ENCODE data around the gene ENTR1. TPM values are rescaled to one million over a fixed set of nuclear protein-coding genes. Genes with fewer than 3 reads are reported as not detected.

The ENTR1 gene, protein sequence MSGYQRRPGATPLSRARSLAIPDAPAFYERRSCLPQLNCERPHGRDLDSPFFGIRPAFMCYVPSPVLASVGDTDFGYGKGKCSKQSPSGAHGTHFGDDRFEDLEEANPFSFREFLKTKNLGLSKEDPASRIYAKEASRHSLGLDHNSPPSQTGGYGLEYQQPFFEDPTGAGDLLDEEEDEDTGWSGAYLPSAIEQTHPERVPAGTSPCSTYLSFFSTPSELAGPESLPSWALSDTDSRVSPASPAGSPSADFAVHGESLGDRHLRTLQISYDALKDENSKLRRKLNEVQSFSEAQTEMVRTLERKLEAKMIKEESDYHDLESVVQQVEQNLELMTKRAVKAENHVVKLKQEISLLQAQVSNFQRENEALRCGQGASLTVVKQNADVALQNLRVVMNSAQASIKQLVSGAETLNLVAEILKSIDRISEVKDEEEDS
- 55.0 and 60.4 TPM in 2 replicates for total RNA-seq (2013; cell fraction: nucleolus; rRNA removed)
- total RNA-seq (2014; rRNA removed), result 58.4 and 61.2 TPM in 2 replicates
- total RNA-seq (2014; rRNA removed; fragmentation: Illumina TruSeq; extraction: Trizol), result 35.5 and 38.4 TPM in 2 replicates
- 75.4 and 81.7 TPM in 2 replicates for total RNA-seq (2021)
- 17.1 TPM for polyA plus RNA-seq (2011; ENCODE audit: low read depth)
- polyA plus RNA-seq (2011; rRNA removed), result 47.7 and 55.4 TPM in 2 replicates
- 41.9 and 53.8 TPM in 2 replicates for polyA plus RNA-seq (2011; cell fraction: cytosol; rRNA removed)
- 296 and 320 TPM in 2 replicates for polyA plus RNA-seq (2011; cell fraction: nucleus; rRNA removed)
- polyA plus RNA-seq (2012), result 32.2 and 42.4 TPM in 2 replicates
- 19.0 and 43.7 TPM in 2 replicates for polyA plus RNA-seq (2014; fragmentation: Illumina TruSeq; extraction: Trizol)
- 10 to 100 TPM in 1 of 2 experiments, 1 to 10 TPM in 1; 8.2 to 20.4 TPM for polyA plus RNA-seq (2014; fragmentation: Nextera tagmentation; extraction: Ambion mirVana)
- polyA plus RNA-seq (2014; rRNA removed), result 96.4 and 105 TPM in 2 replicates
- polyA plus RNA-seq (2016; fragmentation: Nextera tagmentation; extraction: Ambion mirVana), result 10 to 100 TPM; 10.5 to 14.9 TPM
- 15.0 and 45.6 TPM in 2 replicates for polyA minus RNA-seq (2011; rRNA and poly(A)+ RNA removed)
- 24.7 and 29.1 TPM in 2 replicates for polyA minus RNA-seq (2011; cell fraction: cytosol; rRNA and poly(A)+ RNA removed)
- polyA minus RNA-seq (2011; cell fraction: nucleus; rRNA and poly(A)+ RNA removed), result 50.2 and 69.5 TPM in 2 replicates
- percentile 74 among the genes with signal in this experiment for Bru-seq, nascent RNA
- BruChase-seq, experiment 1, labeled RNA remaining after a 6-hour chase, result percentile 83 among the genes with signal in this experiment
- percentile 80 among the genes with signal in this experiment for BruChase-seq, experiment 2, labeled RNA remaining after a 2-hour chase
- long read RNA-seq, experiment 1, partial matches to known transcripts, result 1 of 2 reads
- long read RNA-seq, experiment 1, other reads (novel, unspliced or antisense), result 0 of 2 reads
- long read RNA-seq, experiment 2, partial matches to known transcripts, result 7 of 15 reads
- long read RNA-seq, experiment 2, other reads (novel, unspliced or antisense), result 4 of 15 reads

DNA sequence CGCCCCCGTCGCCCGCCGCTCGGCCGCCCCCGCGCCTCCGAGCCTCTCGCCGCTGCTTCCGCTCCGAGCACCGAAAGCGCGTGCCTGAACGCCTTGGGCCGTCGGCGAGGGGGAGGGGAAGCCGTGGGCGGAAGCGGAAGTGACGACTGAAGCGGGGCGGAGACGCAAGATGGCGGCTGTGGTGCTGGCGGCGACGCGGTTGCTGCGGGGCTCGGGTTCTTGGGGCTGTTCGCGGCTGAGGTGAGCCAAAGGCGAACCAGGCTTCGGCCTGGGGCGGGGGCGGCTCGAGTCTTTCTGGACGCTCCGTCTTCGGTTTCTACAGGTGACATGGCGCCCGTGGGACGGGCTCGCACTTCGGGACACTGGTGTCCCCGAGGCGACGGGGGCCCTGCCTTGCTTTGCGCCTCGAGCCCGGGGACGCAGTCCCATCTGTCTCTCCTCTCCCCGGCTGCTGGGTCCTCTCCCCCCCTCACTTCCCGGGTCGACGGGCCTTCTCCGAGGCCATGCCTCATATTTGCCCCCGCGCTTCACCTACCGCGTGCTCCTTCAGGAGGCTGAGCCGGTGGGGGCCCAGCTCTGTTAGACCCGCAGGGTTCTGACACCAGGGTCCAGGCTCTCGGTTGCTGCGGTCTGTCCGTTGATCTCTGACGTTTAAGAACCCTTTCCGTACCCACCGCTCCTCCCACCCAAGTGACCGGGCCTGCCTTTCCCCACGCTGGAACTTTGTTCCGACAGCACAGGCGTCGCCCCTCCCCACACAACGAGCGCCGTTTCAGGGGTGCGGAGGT lies at the start of gene ENTR1, which contains the start of gene PMPCA:
ENTR1 (minus strand) TSS at position 115 of the 788 bp plus-strand sequence. CDS start 217 bp downstream, outside the sequence.
PMPCA (plus strand) TSS at position 159 of the 788 bp plus-strand sequence; CDS start at position 170, 11 bp downstream.
- POLR2A ChIA-PET, result interaction anchor here (1.1 to 1.9 kb wide), 6 partner anchors 10 to 659 kb away, joined by 3 to 11 read pairs (median 4); partner anchors contain the start of genes SAPCD2 and SNAPC4
- RAD21 ChIA-PET (ENCODE audit: unreplicated experiment), result no interaction called here
- peak; percentile 66 for DNase-seq (ENCODE audit: low read depth, low spot score)
- WGBS (ENCODE audit: insufficient coverage, insufficient replicate concordance, low lambda C conversion rate, missing lambda C conversion rate), result 1% methylated on average over 63 of the region's 83 CpGs
- no TSS peak for BruUV-seq (replicated peaks)
- intact Hi-C loops (cut with micrococcal nuclease; ENCODE audit: unreplicated experiment), result loop anchor here (2.0 kb wide), 1 partner anchor 72 kb away; the partner anchor contains the start of gene SEC16A
- SMC1A ChIA-PET (ENCODE audit: uncharacterized antibody, unreplicated experiment), result interaction anchor here (1.4 kb wide), 1 partner anchor 10 kb away, joined by 4 read pairs; no protein-coding TSS in a partner anchor
- peak within 1 kb of the TSS; percentile 96 for H3K4me3 ChIP-seq
- H3K9me3 ChIP-seq (replicated peaks; ENCODE audit: control insufficient read depth, insufficient read depth, low read length), result no peaks in the 10 kb centered on the region
- peaks cover 55% of the 10 kb centered on the region for H3K79me2 ChIP-seq (ENCODE audit: control insufficient read depth, insufficient read depth, low read length)
- peak within 1 kb of the TSS; percentile 97 for H3K9ac ChIP-seq (ENCODE audit: control insufficient read depth, insufficient read depth, low read length)
- no peaks in the 10 kb centered on the region for H3K27me3 ChIP-seq (replicated peaks in 1 of 2; ENCODE audit: control insufficient read depth in 2 of 2, insufficient read depth in 2 of 2, low read length in 1 of 2)
- H3K36me3 ChIP-seq (ENCODE audit: control insufficient read depth in 2 of 2, insufficient read depth in 2 of 2, low read length in 1 of 2), result peaks cover 15 to 21% of the 10 kb centered on the region in 2 experiments; a peak in 3 of 4 replicates
- FAIRE-seq, result peak; percentile 52
- no peaks in the 10 kb centered on the region for H4K20me1 ChIP-seq (ENCODE audit: control insufficient read depth, insufficient read depth)
- peak within 1 kb of the TSS; percentile 93 for H3K27ac ChIP-seq (ENCODE audit: control insufficient read depth, insufficient read depth)
- in situ Hi-C loops (cut with MboI), result no loop called here
- peak; percentile 78 for ATAC-seq
- peaks cover 16% of the 10 kb centered on the region for H3K4me1 ChIP-seq (ENCODE audit: control insufficient read depth, insufficient read depth, low read length)
- H2AFZ ChIP-seq (ENCODE audit: control insufficient read depth, low read depth, low read length), result peak within 1 kb of the TSS; percentile 67
- H3K4me2 ChIP-seq (ENCODE audit: control insufficient read depth, insufficient read depth), result peak within 1 kb of the TSS; percentile 99
- CTCF ChIA-PET, result interaction anchor here (1.3 to 2.0 kb wide), 2 partner anchors 10 to 48 kb away, joined by 6 to 21 read pairs; no protein-coding TSS in a partner anchor
- peak; percentile 67; the same call in 2 of the 3 replicates for TF ChIP-seq POU2F2 (IDR thresholded peaks at IDR 0.05; ENCODE audit: borderline replicate concordance, low read depth, low read length)
- TF ChIP-seq HDGF (IDR thresholded peaks at IDR 0.05), result 0 out of 2 replicates have a peak, but pooled peaks have one; percentile 50
- TF ChIP-seq ZSCAN29 (IDR thresholded peaks at IDR 0.05), result no peak
- TF ChIP-seq, protein P1, sequence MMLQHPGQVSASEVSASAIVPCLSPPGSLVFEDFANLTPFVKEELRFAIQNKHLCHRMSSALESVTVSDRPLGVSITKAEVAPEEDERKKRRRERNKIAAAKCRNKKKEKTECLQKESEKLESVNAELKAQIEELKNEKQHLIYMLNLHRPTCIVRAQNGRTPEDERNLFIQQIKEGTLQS (IDR thresholded peaks at IDR 0.05; ENCODE audit: borderline replicate concordance, extremely low read depth, low read depth, low read length), result no peak
- TF ChIP-seq, protein P2, sequence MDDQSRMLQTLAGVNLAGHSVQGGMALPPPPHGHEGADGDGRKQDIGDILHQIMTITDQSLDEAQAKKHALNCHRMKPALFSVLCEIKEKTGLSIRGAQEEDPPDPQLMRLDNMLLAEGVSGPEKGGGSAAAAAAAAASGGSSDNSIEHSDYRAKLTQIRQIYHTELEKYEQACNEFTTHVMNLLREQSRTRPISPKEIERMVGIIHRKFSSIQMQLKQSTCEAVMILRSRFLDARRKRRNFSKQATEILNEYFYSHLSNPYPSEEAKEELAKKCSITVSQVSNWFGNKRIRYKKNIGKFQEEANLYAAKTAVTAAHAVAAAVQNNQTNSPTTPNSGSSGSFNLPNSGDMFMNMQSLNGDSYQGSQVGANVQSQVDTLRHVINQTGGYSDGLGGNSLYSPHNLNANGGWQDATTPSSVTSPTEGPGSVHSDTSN (IDR thresholded peaks at IDR 0.05; ENCODE audit: insufficient replicate concordance, low read depth, low read length), result no peak
- peak; percentile 49 for TF ChIP-seq LARP7 (IDR thresholded peaks at IDR 0.05)
- TF ChIP-seq SIN3A (IDR thresholded peaks at IDR 0.05; ENCODE audit: low read depth, low read length), result peak; percentile 55; the same call in 1 of the 2 replicates
- peak; percentile 76; the same call in 1 of the 2 replicates for TF ChIP-seq TCF12 (IDR thresholded peaks at IDR 0.05; ENCODE audit: low read depth, low read length)
- peak; percentile 94 for TF ChIP-seq POLR2AphosphoS5 (IDR thresholded peaks at IDR 0.05; ENCODE audit: low read length)
- 0 out of 2 replicates have a peak, but pooled peaks have one; percentile 19 for TF ChIP-seq CBFB (IDR thresholded peaks at IDR 0.05; ENCODE audit: low read depth)
- TF ChIP-seq TBL1XR1 (IDR thresholded peaks at IDR 0.05; ENCODE audit: low read depth, low read length), result peak; percentile 57; the same call in 1 of the 2 replicates
- TF ChIP-seq, protein P3, sequence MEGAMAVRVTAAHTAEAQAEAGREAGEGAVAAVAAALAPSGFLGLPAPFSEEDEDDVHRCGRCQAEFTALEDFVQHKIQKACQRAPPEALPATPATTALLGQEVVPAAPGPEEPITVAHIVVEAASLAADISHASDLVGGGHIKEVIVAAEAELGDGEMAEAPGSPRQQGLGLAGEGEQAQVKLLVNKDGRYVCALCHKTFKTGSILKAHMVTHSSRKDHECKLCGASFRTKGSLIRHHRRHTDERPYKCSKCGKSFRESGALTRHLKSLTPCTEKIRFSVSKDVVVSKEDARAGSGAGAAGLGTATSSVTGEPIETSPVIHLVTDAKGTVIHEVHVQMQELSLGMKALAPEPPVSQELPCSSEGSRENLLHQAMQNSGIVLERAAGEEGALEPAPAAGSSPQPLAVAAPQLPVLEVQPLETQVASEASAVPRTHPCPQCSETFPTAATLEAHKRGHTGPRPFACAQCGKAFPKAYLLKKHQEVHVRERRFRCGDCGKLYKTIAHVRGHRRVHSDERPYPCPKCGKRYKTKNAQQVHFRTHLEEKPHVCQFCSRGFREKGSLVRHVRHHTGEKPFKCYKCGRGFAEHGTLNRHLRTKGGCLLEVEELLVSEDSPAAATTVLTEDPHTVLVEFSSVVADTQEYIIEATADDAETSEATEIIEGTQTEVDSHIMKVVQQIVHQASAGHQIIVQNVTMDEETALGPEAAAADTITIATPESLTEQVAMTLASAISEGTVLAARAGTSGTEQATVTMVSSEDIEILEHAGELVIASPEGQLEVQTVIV (IDR thresholded peaks at IDR 0.05; ENCODE audit: borderline replicate concordance, partially characterized antibody), result peak; percentile 23

Measured in GM12878 (cell line).